GM21786 (cell line): ENCODE measurements around the gene INTS1.

Experiments used
- ATAC-seq: cut with Tn5 transposase; IDR thresholded peaks from one replicate; pipeline ENCODE4 v1.9.1; 2021; ENCODE audit not compliant: unreplicated experiment

INTS1 gene

DNA sequence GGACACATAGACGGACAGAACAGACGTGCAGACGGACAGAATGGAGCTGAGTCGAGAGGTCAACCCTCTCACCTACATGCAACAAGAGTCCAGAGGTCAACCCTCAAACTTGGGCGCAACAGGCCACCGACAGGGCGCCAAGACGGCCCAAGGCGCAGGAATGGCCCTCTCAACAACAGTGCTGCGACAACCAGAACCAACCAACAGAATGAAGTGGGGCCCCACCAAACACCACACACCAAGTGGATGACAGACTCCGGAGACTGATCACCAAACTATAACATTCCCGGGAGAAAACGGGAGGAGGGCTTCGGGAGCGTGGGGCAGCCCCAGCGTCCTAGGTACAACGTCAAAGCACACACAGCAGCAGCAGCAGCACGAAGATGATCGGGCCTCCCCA is 13.4 kb downstream of the INTS1 start:
- ATAC-seq: no peak

DNA sequence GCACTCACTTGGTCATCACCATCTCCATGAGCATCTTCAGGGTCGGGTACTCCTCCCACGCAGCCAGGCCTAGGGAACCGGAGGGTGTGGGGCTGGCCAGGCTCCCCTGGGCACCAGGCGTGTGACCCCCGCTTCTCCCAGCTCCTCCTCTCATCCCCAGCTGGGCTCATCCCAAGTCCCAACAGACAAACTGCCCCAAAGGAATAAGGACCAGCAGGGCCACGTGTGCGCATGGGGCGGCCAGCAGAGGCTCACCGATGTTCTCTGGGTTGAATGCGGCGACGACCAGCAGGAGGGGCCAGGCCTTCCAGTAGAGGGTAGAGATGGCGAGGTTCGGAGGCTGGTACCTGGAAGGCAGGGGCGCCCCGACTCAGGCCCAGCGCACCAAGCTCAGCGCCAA is 14.9 kb downstream of the INTS1 start:
- no peak for ATAC-seq

DNA sequence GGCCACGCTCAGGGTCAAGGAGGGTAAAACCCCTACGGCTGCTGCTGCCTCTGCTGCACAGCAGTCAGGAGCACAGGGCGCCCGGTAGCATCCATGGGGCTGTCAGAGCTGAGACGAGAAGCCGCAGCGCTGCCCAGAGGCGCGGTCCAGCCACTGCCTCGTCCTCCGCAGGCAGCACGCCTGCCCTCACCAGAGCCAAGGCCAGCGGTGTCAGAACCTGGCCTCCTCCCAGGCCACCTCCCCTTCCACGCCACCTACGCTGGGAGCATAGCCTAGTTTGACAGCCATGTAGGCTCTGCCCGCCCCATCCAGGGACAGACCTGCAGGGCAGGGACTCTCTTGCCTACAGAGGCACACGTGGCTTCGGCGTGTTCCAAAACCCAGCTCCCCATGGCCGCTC is 16.2 kb downstream of the INTS1 start:
- ATAC-seq: no peak

DNA sequence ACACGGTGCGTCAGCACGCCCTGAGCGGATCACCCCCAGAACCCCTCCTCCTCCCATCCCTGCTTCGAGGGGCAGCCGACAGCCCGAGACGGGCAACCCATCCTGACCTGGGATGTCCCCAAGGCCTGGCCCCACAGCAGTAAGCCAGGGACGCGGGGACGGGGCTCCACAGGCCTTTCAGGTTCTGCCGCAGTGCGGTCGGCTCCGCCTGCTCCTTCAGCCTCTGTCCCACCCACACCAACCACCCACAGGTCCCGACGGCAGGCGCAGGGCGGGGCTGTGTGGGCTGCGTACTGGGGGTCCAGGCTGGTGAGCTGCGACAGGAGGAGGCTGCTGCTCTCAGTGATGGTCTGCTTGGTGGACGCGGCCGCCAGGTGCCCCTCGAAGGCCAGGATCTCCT is 16.7 kb downstream of the INTS1 start:
- no peak for ATAC-seq

DNA sequence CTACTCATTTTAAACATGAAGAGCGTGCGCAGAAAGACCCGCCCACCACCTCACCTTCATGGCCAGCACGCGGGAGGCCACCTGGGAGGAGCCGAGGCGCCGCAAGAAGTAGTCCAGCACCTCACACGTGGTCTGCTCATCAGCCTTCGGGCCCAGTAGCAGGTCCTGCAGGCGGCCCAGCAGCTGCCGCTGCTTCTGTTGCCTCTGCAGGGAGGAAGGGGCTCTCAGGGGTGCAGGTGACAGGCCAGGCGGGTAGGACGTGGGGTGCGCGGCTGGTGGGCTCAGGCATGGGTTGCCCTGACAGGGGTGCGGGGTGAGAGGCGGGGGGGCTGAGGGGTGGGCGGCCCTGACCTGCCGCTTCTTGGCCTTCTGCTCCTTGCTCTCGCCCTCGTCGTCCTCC is 17.6 kb downstream of the INTS1 start:
- ATAC-seq: no peak

DNA sequence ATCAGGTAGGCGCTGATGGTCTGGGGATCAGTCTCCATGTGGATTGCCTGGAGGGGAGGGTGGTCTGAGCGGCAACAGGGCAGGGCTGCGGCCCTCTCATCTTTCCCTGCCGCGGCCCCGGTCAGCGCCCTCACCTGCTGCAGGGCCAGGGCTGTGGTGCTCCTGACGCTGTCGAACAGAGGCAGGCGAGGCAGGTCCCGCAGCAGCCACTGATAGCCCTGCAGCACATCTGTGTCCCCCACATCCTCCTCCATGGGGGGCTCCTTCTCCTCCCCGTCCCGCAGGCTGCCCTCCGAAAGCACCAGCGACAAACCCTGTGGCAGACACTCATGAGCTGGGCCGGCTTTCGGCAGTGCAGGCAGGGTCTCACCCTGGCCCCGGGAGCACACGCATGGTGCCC is 19.0 kb downstream of the INTS1 start:
- no peak for ATAC-seq

DNA sequence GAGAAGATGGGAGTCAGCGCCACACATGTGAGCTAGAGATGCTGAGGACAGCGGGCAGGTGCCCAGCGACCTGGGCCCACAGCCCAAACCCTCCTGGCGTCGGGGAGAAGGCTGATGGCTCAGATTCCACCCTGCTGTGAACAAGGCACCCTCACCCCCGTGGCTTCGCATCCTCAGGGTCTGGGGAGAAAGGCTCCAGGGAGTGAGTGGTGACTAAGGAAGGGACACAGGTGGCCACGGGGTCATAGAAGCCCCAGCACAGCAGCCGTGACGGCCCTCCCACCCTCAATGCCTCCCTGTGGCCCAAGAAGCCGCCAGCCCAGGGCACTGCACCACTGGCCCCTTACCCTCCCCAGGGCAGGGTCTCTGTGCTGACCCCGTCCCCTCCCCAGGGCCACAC is 19.6 kb downstream of the INTS1 start:
- ATAC-seq: no peak

DNA sequence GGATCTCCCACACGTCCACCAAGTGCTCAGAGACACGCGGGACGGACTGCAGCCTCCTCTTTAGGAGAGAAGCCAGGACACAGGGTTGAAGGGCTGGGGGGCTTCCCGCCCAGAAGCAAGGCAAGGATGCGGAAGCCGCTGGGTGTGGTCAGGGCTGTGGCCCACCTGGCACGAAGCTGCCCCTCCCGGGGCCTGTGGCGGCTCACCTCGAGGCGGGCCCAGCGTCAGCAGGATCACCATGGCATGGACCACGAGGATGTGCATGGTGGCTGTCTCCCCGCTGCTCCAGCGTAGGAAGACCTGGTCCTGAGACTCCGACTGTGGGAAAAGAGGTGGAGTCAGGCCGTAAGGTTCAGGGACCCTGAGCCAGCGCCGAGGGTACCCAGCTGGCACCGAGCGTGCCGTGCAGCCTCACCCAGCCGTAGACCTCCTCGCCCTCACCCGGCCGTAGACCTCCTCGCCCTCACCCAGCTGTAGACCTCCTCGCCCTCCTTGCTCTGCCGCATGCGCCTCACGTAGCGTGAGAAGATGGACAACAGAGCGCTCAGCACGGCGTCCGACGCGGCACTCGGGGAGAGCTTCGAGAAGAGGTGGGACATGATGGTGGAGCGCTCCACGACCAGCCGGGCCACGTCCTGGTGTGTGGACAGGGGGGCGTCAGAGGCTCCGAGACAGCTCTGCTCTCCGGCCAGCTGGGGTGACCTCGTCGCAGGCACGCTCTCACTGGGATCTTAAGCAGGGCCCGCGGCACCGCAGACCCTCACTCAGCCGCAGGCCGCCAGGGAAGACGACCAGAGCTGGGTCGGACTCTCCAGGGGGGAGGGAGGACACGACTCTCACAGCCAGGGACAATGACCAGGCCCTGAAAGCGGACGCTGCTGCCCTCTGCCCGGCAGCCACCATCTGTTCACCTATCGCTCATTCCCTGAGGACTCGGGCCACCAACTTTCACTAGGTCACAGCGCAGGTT is 20.4 kb downstream of the INTS1 start:
- ATAC-seq: no peak

DNA sequence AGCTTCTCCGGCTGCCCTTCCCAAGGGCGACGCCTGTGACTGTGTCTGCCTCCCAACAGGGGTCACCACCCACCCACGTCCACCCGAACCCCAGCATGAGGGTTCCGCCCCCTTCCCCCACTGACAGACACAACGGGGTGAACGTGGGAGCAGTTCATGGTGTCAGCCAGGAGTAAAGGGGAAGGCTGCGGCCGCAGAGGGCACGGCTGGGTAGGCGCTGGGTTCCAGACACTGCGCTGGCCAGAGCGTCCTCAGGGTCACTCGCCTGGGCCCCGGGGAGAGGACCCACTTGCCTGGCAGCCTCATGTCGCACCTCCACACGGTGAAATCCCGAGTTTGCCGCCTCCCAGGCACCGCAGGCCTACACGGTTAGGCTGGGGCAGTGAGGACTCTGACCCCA is 21.1 kb downstream of the INTS1 start:
- no peak for ATAC-seq

DNA sequence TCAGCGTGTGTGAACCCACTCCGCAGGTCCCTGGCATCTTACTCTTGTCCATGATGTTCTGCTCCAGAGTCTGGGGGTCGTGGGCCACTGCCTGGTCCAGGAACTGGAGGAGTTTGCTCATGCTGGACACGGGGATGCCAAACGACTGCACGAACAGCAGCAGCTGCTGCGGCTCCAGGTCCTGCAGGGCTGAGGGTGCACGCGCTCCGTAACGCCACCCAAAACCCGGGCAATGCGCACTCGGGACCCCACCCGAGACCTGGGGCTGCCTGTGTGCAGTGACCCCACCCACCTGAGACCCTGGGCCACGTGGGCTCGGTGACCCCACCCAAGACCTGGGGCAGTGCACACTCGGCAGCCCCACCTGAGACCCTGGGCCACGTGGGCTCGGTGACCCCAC is 22.9 kb downstream of the INTS1 start:
- ATAC-seq: no peak

DNA sequence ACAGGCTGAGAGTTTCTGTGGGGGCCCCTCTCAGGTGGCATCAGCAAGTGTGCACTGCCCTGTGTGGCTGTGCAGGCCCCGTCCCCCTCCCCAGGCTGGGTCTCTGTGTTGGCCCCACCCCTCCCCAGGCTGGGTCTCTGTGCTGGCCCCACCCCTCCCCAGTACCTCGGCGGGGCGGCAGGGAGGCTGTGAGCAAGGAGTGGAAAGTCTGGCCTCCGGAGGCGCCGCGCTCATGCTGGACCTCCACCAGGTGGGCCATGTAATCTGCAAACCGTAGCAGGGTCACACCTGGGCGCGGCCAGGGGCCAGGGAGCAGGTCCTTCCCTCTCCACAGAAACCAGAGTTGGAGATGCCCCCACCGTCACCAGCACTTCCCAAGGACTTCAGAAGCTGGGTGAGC is 23.5 kb downstream of the INTS1 start:
- ATAC-seq: no peak

DNA sequence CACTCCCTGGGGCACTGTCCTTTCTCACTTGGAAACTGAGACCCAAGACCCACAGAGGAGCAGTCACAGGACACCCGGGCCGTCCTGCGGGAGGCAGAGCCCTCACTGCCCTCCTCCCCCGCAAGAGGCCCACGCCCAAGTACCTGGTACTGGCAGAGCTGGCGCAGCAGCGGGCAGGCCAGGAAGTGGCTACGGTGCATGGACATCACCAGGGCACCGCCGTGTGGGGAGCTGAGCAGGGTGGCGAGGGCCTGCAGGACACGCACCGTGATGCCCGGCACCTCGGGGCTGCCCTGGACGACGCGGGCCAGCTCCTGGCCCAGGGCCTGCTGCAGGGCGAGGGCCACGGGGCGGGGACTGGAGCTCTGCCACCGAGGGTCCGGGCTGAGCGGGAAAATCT is 24.9 kb downstream of the INTS1 start:
- no peak for ATAC-seq

DNA sequence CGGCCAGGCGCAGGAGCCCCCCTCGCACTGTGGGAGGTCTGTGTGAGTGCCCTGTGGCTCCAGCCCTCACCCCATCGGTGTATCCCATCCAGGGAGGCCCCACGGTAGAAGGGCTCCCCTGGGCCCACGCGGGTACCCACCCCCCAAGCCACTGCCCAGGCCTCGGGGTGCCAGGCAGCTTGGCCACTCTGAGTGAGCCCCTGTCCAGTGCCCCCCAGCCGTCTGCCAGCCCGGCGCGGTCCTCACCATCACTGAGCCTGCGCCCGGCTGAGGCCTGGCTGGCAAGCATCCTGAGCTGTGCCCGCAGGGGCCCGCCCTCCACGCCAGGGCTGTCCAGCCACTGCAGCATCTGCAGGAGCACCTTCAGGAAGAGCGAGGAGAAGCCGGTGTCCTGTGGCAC is 25.7 kb downstream of the INTS1 start:
- ATAC-seq: no peak

DNA sequence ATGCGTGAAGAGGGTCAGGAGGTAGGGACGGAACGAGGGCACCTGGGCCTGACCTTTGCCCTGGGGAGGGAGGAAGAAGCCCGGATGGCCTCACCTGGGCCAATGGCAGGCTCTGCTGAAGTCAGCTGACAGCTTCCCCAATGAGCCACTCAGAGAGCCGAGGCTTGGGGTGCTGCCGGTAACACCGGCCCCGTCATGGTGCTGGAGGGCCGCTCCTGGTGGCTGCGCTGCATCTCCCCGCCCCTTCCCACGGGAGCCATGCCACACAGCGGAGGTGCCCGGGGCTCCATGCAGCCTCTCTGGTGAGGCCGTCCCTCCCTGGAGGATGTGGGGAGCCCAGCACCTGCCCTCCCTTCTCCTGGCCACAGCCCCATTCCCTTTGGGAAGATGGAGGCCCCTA is 27.3 kb downstream of the INTS1 start:
- no peak for ATAC-seq

DNA sequence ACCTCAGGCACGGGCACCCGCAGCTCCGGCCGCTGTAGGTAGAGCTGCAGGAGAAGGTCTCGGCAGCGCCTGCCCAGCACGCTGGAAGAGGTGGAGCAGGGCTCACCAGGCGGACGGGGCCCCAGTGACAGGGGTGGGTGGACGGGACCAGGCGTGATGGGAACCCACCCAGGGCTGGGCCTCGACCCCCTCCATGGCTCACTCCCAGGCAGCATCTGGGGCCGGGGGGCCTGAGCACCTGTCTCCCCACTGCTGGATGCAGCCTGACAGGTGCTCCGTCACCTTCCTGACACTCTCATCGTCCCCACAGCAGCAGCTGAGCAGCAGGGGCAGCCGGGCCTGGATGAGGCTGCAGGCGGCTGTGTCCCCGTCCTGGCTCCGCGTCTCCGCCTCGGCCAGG is 28.2 kb downstream of the INTS1 start:
- ATAC-seq: no peak

DNA sequence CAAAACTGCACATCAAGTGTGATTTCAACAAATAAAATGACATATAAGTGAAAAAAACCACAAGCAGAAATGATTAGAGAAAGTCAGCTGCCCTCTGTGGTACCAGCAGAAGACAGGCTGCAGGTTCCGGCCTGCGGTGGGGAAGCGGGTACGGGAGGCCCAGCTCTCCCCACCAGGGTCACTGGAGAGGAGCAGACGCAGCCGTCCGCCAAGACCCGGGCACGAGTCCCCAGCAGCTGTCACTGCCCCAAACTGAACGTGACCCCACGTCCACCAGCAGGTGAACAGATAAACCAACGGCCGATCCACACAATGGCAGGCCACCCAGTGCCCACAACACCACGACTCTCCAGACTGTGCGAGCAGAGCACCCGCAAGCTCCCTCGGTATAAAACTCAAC is 28.8 kb downstream of the INTS1 start:
- no peak for ATAC-seq

DNA sequence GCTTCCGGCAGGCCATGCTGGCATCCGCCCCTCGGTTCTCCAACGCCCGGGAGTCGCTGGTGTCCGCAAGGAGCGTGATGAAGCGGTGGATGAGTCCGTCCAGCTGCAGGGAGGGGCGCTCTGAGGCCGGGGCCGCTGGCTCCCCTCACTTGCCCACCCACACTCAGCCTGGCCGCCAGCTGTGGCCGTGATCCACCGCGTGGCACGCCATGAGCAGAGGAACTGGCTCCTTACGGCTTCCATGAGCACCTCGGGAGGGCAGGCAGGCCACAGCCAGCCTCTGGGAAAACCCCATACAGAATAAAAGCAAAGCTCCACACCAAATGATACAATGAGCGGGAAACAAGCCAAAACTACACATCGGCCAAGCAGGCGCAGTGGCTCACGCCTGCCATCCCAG is 29.5 kb downstream of the INTS1 start:
- ATAC-seq: no peak

DNA sequence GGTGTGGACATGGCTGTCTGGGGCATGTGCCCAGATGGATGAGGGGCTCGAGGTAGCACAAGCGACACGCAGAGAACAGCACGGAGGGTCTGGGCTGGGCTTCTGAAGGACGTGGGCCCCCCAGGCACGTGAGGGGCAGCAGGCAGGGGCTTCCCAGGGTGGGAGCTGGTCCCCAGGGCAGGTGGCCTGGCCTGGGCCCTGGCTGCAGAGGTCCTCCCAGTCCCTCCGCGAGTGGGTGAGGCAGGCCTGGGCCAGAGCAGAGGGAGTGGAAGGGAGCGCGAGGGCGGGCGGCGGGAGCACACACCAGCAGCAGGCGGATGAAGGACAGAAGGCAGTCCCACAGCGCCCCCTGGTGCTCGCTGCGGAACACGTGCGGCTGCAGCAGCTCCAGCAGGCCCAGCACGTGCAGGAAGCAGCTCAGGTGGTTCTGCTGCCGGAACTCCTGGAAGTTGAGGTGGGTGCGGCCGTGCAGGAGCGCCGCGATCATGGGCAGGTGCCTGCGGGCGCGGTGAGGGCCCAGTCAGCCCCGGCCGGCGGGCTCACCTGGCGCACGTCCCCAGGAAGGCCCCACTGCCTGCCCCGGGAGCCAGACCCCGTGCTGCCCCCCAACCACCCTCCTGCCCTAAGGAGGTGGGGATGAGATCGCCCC is 30.2 kb downstream of the INTS1 start:
- peak; percentile 68 for ATAC-seq

DNA sequence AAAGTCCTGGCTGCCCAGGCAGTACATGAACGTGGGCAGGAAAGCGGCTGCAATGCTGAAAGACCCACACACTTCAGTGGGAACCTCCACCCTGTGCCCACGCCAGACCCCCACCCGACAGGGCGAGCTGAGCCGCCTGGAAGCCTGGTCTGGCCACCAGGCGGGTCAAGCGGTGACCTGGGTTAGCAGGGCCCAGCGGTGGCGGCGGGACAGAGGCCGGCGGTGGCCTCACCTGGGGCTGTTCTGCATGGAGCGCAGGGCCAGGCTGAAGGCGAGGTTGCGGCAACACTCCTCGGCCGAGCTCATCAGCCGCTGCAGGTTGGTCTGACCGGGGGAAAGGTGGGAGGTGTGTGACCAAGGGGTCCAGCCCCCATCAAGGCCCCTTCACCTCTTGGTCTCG is 33.3 kb downstream of the INTS1 start:
- no peak for ATAC-seq

DNA sequence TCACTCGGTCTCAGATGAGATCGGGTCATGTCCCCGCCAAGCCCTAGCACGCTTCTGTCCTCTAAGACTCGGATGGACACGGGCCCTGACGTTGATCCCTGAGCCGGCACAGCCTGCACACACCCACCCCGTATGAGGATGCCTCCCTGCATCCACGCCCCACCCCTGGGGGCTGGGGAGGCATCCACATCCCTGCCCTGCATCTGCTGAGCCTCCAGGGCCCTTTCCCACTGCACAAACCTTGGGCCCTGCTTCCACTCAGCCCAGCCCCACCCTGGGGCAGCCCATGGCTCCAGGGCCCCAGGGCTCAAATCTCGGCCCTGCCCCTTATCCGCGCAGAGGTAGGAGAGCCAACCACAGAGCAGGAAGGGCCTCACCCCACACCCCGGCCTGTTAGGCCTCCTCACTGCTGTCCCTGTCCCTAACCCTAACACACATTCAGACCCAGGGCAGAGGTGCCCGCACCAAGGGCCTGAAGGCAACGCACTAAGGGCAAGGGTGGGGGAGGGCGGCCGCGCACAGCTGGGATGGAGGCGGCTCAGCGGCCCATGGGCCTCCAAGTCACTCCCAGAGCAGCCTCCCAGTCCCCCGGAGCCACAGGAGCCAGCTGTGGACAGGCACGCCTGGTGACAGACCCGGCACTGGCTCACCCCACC is 35.4 kb downstream of the INTS1 start:
- no peak for ATAC-seq

DNA sequence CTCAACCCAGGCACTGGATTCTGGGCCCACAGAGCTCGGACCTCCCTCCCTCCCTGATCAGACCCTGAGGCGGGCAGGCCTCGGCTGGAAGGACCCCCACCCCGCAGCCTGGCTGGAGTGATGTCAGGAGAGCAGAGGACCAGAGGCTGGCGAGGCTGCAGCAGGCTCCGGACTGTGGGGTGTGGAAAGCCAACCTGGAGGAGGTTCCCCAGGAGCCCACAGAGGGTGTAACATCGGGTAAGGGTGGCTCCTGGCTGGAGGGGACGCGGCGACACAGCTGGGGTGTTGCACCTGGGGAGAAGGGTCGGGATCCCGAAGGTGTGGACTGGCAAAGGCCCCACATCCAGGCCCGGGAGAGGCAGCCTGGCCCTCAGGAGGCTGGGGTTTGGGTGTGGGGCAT is 36.0 kb downstream of the INTS1 start:
- no peak for ATAC-seq
